GM19463 (cell line): ENCODE results near the gene CUX1.
"Not testable (repeated sequence)": the region's sequence is repeated elsewhere in the genome, so short reads cannot be mapped to it uniquely, and the experiment has no call there.

ENCODE experiments used
- ATAC-seq: cut with Tn5 transposase; IDR thresholded peaks from one replicate; pipeline ENCODE4 v1.9.1; 2021; ENCODE audit warnings: mild to moderate bottlenecking, moderate library complexity; ENCODE audit not compliant: unreplicated experiment

CUX1 gene

DNA sequence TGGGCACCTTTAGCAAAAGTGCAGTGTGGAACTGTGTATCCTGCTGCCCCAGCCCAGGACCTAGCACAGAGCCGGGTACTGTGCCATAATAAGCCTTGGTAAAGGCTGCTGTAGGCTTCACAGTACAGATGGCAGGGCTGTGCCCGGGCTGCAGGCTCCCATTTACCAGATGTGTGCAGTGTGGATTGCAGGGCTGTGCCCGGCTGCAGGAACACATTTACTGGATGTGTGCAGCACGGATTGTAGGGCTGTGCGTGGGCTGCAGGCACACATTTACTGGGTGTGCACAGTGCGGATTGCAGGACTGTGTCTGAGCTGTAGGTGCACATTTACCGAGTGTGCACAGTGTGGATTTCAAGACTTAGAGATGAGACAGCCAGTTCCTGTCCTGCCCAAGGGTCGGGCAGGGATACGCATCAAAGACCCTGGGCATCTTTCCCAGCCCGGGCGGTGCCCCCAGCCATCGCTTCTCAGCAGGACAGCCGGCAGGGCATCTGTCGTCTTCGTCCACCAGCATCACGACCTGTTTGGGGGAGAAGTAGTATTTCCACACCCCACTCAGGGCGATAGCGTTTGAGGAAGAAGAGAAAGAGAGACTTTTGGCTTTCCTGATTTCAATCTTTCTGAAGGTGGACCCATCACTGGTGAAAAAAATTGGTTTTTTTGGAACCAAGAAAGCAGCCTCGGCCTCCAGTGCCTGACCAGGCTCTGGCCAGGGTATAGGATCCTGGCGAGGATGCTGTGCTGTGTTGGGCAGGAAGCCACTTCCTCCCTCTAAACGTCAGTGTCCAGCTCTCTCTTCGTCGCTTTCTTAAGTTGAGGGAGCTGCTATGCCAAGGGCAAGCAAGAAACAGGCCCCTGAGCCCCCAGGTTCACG lies 180.8 kb downstream of the CUX1 start:
- ATAC-seq, result no peak

DNA sequence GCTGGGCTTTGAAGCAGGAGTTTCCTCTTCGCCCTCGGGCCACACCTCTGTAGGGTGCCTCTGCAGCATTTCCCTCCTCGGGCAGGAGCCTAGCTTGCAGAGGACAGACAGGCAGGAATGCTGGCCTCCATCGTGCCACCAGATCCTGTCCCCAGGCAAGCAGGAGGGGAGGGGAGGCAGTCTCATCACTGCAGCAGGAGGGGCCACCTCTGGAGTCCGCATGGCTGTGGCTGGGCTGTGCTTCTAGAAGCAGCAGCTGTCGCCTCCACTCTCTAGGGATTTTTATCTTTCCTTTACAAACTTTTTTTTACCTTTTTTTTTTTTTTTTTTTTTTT lies 181.4 kb downstream of the CUX1 start:
- ATAC-seq, result no peak

DNA sequence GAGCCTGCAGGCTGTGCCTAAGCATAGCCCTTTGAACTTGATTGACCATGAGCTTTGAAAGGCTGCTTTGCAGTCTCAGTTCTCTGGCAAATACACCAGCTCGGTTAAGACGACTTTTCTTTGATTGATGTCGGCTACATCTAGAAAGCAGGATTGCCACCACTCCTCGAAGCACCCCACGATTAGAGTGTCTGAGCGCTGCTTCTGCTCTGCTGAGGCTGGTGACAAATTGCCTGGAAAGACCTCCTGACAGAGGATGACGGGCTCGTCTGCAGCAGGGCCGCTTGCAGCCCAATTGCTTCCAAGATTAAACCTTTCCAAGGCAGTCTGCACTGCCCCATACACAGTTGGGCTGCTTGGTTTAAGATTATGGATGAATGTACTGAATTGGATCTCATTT lies 182.0 kb downstream of the CUX1 start:
- ATAC-seq, result no peak

DNA sequence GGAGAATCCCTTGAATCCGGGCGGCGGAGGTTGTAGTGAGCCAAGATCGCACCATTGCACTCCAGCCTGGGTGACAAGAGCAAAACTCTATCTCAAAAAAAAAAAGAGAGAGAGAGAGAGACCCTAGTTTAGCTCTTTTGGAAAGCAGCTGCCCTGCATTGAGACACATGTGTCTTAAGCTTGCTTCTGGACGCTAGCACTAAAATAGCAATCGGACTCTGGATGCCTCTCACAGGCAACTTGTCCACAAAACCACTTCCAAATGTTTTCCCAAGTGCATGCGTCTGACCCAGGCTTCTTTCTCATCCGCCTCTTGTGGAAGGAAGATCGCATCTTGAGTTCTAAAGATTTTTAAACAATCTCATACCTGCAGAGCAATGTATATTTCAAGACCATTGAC lies 182.7 kb downstream of the CUX1 start:
- no peak for ATAC-seq

DNA sequence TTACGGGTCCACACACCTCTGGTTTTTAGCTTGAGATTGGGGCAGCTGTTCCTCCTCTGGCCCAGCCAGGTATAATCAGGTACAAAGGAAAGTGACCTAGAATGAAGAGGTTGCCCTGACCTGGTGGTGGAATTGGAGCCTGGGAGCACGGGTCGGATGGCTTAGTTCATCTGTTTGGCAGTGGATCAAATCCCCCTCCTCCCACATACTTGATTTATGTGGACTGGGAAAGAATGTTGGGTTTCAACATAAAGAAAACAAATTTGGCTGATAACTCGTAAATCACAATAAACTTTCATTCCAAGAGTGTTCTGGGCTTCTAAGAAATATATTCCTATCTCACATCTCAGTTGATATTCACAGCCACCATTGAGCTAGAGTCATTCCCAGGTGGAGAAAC lies 186.8 kb downstream of the CUX1 start:
- no peak for ATAC-seq

DNA sequence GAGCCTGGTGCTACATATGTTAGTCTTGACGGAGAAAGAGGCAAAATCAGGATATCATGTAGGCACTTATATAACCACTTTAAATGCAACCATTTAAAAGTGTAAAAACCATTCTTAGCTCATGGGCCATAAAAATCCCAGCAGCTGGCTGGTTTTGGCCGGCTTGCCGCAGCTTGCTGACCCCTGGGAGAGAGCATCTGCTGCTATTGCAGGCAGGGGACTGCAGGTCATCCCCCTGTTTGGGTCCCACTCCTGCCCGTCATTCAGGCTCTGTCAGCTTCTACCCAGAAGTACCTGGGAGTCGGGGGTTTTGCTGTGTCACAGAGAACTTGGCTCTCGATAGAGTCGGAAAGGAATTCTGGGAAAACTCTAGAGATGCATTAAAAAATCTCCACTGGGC lies 187.4 kb downstream of the CUX1 start:
- no peak for ATAC-seq

DNA sequence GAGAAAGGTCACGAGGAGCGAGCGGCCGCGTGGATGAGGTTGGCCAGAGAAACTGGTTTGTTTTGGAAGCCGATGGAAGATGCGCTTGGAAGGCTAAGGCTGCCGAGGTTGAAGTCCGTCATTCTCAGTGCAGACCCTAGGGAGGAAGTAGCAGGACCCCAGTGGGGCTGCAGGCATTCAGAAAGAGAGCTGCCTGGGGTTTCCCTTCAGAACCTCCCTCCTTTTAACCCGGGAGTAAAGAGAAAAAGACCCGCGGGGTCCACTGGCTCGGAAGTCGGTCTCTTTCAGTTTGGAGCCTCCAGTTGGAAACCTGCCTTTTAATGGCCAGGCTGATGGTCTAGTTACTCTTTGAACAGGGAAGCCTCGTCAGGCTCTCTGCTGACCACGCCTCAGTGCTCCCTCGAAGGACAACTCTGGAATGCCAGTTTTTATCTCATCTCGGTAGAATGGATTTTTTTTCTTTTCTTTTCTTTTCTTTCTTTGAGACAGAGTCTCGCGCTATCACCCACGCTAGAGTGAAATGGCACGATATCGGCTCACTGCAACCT lies 188.6 kb downstream of the CUX1 start:
- ATAC-seq, result no peak

DNA sequence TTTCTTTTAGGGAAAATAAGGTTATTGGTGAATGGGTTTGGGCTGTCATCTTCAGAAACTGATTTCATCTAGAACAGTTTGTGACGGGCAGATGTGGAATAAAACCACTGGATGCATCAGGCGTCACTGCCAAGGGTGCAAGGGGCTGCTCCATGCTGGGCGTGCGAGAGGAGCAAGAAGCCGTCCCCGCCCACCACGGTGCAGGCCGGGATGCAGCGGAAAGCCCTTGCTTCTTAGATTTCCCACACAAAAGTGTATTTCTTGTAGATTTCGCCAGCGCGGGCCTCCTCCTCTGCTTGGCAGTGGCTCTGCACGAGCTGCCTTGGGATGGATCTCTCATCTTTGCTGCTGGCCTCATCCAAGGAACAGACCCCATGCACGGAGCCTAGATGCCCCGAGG lies 189.3 kb downstream of the CUX1 start:
- no peak for ATAC-seq

DNA sequence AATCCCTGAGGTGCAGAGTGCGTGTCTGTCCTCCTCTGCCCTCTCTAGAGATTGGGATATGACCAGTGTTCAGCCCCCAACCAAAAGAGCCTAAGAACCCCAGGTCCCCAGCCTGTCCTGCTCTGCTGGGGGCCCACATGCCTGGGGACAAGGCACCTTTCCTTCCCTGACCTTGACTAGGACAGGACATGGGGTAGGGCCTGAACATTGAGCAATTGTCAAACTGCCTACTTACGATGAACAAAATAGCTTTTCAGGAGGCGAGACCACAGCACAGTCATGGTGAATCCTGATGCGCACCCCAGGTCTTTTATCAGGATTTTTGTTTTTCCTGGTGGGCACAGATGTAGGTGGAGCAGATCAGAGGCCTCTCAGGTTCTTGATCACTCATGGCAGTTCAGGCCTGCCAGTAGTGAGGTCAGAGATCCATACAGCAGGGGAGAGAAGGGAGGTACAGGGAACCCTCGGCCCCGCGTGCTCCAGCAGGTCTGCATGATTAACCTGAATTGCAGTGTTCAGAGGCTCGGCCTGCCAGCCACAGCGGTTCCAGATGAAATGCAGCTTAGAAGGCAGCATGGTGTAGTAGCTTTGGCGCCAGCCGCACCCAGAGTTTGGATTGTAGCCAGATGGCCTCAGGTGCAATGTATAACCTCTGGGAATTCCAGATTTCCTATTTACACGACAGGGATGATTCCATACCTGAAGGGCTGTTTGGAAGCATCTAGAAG lies 191.3 kb downstream of the CUX1 start:
- ATAC-seq, result no peak

DNA sequence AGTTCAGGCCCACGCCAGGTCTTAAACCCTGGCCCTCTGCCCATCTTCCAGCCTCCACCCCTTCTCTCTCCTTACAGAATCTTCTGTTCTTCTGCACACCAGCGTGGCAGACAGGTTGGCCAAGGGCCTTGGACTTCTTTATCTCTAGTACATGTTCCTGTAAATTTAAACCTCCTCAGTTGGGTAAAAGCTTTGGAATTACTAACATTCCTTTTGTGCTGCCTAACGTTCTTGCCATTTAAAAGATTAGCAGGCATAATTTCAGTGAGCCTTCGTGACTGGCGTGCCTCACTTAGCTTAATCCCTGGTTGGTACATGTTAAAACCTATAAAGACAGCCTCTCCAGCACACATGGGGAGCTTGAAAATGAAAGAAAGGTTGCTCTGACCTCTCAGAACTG lies 192.2 kb downstream of the CUX1 start:
- ATAC-seq, result no peak

DNA sequence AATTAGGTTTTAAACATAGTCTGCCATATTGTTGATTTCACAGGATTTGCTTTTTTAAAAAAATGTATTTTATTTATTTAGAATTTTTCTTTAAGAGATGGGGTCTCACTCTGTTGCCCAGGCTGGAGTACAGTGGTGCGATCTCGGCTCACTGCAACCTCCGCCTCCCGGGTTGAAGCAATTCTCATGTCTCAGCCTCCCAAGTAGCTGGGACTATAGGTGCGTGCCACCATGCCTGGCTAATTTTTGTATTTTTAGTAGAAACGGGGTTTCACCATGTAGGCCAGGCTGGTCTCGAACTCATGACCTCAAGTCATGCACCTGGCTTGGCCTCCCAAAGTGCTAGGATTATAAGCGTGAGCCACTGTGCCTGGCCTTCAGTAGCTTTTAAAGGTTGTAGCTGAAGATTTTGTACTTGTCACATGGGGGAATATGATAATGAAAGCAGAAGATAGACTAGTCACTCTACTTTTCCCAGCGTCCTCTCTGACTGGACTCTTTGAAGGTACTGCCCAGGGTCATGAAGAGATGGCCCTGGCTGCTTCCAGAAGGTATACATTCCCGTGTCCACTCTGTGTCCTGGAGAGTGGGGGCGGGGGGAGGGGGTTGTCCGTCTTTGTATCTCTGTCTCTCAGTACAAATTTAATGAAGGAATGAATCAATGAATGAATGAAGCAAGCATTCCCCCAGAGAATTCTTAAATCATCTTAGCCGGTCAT lies 194.8 kb downstream of the CUX1 start:
- not testable (repeated sequence) for ATAC-seq

DNA sequence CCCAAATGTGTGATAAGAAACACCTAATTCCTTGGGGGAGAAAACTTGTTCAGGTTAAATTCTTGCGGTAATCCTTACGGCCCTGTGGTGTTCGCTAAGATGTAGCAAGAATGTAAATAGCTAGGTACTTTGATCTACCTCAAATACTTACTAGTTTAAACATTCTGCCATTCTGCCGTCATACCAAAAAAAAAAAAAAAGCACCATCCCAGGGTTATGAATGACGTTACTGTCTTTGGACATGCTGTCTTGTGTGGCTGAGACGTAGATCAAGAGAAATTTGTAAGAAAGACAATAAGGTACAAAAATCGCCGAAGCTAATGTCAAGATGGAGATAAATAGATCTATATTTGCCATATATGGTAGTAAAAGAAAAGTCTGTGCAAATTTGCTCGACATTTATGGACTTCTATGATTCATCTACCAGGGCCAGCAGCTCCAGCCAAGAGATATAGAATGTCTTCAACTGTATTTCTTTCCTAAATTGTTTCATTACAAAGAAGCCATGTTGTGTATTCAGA lies 195.6 kb downstream of the CUX1 start:
- no peak for ATAC-seq

DNA sequence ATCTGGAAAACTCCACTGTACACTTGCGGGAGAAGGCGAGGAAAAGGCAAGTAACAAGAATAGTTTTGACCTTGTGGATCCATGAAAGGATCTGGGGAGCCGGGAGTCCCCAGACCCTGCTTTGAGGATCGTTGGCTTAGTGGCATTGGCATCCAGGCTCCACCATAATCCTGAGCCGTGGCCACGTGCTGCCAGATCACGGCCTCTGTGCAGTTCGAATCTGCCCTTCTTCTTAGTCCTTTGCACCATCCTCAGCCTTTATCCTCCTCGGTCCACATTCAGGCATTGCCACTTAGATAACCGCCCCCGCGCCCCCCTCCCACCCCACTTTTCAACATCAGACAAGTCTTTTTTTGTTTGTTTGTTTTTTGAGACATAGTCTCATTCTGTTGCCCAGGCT lies 201.4 kb downstream of the CUX1 start:
- ATAC-seq, result no peak

DNA sequence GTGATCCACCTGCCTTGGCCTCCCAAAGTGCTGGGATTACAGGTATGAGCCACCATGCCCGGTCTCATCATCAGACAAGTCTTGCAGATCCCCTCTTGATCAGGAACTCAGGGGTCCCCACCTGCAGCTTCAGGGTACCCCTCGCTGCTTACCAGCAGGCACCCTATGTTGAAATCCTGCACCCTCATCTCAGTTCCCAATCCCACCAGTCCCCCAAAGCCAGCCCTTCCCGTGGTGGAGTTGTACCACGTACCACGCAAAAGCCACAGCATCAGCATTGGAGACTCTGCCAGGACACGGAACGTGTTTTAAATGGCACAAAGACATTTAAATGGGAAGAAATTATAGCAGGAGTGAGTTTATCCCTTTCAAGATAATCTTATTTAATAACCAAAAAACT lies 202.0 kb downstream of the CUX1 start:
- no peak for ATAC-seq

DNA sequence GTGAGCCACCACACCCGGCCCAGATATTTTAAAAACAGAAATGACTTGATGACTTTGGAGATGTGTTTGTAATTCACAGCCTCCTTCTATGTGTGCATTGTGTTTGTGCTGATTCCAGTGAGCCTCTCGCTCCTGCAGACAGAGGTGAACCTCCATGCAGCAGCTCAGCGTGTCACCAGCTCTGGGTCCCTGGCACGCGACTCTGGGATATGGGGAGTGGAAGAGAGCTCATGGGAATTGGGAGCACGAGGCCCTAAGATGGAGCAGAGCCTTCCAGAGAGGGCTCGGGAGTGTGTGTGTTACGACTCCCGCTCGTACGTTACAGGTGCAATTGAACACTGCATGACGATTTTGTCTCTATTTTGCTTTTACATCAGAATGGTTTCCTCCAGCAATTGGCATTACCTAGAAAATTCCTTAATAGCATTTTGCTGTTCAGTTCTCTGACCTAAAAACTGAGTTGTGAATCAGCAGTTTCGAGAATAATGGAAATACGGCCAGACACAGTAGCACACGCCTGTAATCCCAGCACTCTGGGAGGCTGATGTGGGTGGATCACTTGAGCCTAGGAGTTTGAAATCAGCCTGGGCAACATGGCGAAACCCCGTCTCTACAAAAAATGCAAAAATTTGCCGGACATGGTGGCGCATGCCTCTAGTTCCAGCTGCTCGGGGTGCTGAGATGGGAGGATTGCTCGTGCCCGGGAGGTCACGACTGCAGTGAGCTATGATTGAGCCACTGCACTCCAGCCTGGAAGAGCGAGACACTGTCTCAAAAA lies 204.6 kb downstream of the CUX1 start:
- ATAC-seq, result no peak

DNA sequence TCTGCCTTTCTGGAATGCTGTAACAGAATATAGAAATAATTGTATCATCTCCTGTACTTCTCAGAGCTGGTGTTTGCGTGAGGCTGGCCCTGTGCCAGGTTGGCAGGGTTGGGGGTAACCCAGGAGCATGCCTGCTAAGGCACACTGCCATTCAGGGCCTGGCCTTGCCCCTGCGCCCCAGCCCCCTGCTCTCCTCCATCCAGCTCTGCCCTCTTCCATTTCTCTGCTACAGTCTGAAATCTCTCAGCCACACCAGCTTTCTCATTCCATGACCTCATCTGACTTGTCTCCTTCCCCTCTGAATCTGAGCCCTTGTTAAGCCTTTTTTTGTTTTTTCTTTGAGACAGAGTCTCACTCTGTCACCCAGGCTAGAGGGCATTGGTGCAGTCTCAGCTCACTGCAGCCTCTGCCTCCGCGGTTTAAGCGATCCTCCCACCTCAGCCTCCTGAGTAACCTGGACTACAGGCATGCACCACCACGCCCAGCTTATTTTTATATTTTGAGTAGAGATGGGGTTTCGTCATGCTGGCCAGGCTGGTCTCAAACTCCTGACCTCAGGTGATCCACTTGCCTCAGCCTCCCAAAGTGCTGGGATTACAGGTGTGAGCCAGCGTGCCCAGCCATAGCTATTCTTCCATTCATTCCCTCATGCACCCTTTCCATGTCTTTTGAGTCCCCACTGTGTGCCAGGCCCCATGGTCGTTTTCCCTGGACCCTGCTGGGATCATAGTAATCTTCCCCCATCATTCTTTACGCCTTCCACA lies 206.8 kb downstream of the CUX1 start:
- ATAC-seq, result no peak

DNA sequence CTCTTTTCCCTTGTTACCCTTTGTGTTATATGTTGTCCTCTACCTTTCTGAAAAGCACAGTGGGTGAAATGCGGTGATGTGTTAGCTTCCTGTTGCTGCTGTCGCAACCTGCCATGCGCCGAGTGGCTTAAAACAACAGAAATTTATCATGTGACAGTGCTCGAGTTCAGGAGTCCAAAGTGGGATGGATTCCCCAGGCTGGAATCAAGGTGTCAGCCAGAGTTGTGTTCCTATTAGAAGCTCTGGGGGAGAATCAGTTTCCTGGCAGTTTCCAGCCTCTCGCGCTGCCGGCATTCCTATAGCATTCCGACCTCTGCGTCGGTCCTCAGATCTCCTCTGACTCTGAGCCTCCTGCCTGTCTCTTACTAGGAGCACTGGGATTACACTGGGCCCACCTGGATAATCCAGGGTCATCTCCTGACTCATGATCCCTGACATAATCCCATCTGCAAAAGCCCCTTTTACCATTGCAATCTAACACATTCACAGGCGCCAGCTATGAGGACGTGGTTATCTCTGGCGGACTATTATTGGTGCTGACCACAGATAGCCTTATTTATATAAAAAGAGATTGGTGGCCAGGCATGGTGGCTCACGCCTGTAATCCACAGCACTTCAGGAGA lies 207.5 kb downstream of the CUX1 start:
- no peak for ATAC-seq

DNA sequence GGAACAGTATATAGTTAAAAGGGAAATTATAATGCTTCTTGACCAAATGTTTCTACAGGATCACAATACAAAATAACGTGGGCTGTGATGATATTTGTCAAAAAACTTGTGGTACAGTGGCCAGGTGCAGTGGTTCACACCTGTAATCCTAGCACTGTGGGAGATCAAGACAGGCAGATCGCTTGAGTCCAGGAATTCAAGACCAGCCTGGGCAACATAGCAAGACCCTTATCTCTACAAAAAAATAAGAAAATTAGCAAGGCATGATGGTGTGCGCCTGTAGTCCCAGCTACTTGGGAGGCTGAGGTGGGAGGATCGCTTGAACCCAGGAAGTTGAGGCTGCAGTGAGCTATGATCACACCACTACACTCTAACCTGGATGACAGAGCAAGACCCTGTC lies 208.4 kb downstream of the CUX1 start:
- not testable (repeated sequence) for ATAC-seq

DNA sequence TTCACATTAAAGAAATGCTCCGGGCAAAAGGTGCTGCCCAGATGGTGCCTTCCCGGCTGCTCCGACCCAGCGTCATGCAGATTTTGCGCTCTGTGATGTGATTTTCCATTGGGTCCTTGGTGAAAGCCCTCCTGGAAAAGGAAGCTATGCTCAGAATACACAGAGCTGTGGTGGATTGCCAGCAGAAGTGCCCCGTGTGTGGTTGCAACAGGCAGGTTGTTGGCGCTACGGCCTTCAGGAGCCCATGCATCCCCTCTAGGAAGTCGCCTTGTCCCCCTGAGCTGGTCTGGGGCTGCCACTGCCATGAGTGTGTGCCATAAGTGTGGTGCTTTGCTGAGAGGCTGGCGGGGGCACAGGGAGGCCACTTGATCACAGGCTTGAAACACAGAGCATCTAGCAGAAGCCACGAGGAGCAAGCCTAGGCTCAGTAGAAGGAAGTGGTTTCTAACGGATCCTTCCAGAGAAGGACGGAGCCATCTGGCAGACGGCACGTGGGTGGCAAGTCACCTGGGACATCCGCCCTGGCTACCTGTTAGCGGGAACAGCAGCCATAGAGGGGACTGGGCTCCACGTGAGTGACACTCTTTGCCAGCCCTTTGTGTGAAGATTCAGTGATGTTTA lies 210.9 kb downstream of the CUX1 start:
- ATAC-seq, result no peak
